ENCODE results near the gene MXRA8.
A peak's percentile ranks its signal among the peaks of the same experiment; 100 is the strongest.

The MXRA8 gene

GRCh38 chr1:1309251-1310108 is 48.9 kb downstream of the MXRA8 start:
- H3K4me1 ChIP-seq (ENCODE audit: insufficient read depth, low read length): peaks cover 46% of the 10 kb centered on the region
- peak overlapping the region; percentile 76 for H3K4me2 ChIP-seq (ENCODE audit: insufficient read depth, low read length)
- no peak overlapping the region for H2AFZ ChIP-seq (ENCODE audit: low read depth, low read length)
- ATAC-seq (ENCODE audit: insufficient read depth, low read depth) (no peak), DNase-seq (no peak)
- TF ChIP-seq, protein P1, sequence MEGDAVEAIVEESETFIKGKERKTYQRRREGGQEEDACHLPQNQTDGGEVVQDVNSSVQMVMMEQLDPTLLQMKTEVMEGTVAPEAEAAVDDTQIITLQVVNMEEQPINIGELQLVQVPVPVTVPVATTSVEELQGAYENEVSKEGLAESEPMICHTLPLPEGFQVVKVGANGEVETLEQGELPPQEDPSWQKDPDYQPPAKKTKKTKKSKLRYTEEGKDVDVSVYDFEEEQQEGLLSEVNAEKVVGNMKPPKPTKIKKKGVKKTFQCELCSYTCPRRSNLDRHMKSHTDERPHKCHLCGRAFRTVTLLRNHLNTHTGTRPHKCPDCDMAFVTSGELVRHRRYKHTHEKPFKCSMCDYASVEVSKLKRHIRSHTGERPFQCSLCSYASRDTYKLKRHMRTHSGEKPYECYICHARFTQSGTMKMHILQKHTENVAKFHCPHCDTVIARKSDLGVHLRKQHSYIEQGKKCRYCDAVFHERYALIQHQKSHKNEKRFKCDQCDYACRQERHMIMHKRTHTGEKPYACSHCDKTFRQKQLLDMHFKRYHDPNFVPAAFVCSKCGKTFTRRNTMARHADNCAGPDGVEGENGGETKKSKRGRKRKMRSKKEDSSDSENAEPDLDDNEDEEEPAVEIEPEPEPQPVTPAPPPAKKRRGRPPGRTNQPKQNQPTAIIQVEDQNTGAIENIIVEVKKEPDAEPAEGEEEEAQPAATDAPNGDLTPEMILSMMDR (IDR thresholded peaks at IDR 0.05; ENCODE audit: borderline replicate concordance, extremely low read depth, low read length, poor library complexity, severe bottlenecking): no peak
- no peak for TF ChIP-seq EZH2 (IDR thresholded peaks at IDR 0.05; ENCODE audit: borderline replicate concordance, low read depth, low read length, severe bottlenecking)
- peaks cover 64% of the 10 kb centered on the region for H4K20me1 ChIP-seq (ENCODE audit: insufficient read depth, low read length)
- peaks cover 77% of the 10 kb centered on the region for H3K79me2 ChIP-seq (ENCODE audit: insufficient read depth, low read length)
- H3K9ac ChIP-seq (ENCODE audit: low read depth, low read length): peak overlapping the region; percentile 96
- peaks cover 57% of the 10 kb centered on the region for H3K36me3 ChIP-seq (ENCODE audit: insufficient read depth, low read length)
- peak overlapping the region; percentile 79 for H3K27ac ChIP-seq (ENCODE audit: low read length)
- no peaks in the 10 kb centered on the region for H3K27me3 ChIP-seq (ENCODE audit: insufficient read depth, low read length, poor library complexity)
- peak overlapping the region; percentile 74 to 96 for H3K4me3 ChIP-seq (ENCODE audit: low read depth in 1 of 2, low read length in 2 of 2)
- H3K9me3 ChIP-seq (ENCODE audit: insufficient read depth, low read length, severe bottlenecking): no peaks in the 10 kb centered on the region

- peak overlapping the region; percentile 76 for H3K4me2 ChIP-seq (ENCODE audit: insufficient read depth, low read length)
- H3K27ac ChIP-seq (ENCODE audit: low read length): peak overlapping the region; percentile 79
- DNase-seq: no peak
- peaks cover 73% of the 10 kb centered on the region for H3K79me2 ChIP-seq (ENCODE audit: insufficient read depth, low read length)
- H3K27me3 ChIP-seq (ENCODE audit: insufficient read depth, low read length, poor library complexity): no peaks in the 10 kb centered on the region
- H2AFZ ChIP-seq (ENCODE audit: low read depth, low read length): peak overlapping the region; percentile 87
- TF ChIP-seq EZH2 (IDR thresholded peaks at IDR 0.05; ENCODE audit: borderline replicate concordance, low read depth, low read length, severe bottlenecking): no peak
- TF ChIP-seq, protein P1 (IDR thresholded peaks at IDR 0.05; ENCODE audit: borderline replicate concordance, extremely low read depth, low read length, poor library complexity, severe bottlenecking): no peak
- H3K9ac ChIP-seq (ENCODE audit: low read depth, low read length): peak overlapping the region; percentile 96
- peaks cover 60% of the 10 kb centered on the region for H4K20me1 ChIP-seq (ENCODE audit: insufficient read depth, low read length)
- H3K4me3 ChIP-seq (ENCODE audit: low read depth in 1 of 2, low read length in 2 of 2): peak overlapping the region; percentile 74 to 96
- H3K9me3 ChIP-seq (ENCODE audit: insufficient read depth, low read length, severe bottlenecking): no peaks in the 10 kb centered on the region
- H3K4me1 ChIP-seq (ENCODE audit: insufficient read depth, low read length): peaks cover 46% of the 10 kb centered on the region
- ATAC-seq (ENCODE audit: insufficient read depth, low read depth): no peak
- H3K36me3 ChIP-seq (ENCODE audit: insufficient read depth, low read length): peaks cover 50% of the 10 kb centered on the region
Observed at GRCh38 chr1:1308756-1309250, 49.6 kb downstream of the MXRA8 start.

DNA sequence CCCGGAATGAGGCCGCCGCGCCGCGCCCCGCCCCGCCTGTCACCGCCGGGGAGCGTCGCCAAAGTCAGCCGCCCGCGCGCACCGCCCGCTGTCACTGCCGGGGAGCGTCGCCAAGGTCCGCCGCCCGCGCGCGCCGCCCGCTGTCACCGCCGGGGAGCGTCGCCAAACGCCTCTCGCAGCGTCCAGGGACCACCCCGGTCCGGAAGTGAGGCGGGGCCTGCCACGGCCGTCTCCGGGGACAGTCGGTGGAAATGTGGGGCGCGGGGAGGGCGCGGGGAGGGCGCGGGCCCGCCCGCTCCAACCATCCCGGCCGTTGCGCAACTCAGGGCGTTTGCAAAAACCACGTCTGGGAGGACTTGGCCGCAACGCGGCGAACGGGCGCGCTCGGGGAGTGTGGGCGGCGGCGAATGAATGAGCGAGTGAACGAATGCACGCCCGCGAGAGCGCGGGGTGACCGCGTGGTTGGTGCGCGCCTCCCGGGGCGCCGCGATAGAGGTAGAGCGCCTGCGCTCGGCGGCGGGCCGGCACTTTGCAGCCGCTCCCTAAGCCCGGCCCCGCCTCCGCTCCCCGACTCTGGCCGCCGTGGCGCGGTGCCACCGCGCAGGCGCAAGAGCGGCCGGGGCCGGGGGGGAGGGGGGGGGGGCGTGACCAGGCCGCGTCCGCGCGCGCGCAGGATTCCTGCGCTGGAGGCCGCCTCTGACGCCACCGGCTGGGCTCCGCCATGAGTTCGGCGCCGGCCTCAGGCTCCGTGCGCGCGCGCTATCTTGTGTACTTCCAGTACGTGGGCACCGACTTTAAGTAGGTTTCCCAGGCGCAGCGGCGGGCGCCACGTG is 50.2 kb downstream of the MXRA8 start, which contains the start of the genes ACAP3 and PUSL1:
Gene ACAP3 (minus strand): TSS at position 8 of the 833 bp plus-strand sequence. CDS start 115 bp downstream, outside the sequence.
Gene PUSL1 (plus strand): TSS at position 675 of the 833 bp plus-strand sequence. CDS start 47 bp downstream, at position 722.
- peak within 1 kb of the TSS; percentile 86 for H3K27ac ChIP-seq (ENCODE audit: low read length)
- DNase-seq (peak; percentile 91), ATAC-seq (ENCODE audit: insufficient read depth, low read depth) (peak; percentile 72)
- TF ChIP-seq EZH2 (IDR thresholded peaks at IDR 0.05; ENCODE audit: borderline replicate concordance, low read depth, low read length, severe bottlenecking): no peak
- TF ChIP-seq, protein P1 (IDR thresholded peaks at IDR 0.05; ENCODE audit: borderline replicate concordance, extremely low read depth, low read length, poor library complexity, severe bottlenecking): no peak
- peak within 1 kb of the TSS; percentile 87 for H2AFZ ChIP-seq (ENCODE audit: low read depth, low read length)
- peaks cover 46% of the 10 kb centered on the region for H3K4me1 ChIP-seq (ENCODE audit: insufficient read depth, low read length)
- peak within 1 kb of the TSS; percentile 76 for H3K4me2 ChIP-seq (ENCODE audit: insufficient read depth, low read length)
- H3K9me3 ChIP-seq (ENCODE audit: insufficient read depth, low read length, severe bottlenecking): no peaks in the 10 kb centered on the region
- H3K4me3 ChIP-seq (ENCODE audit: low read depth in 1 of 2, low read length in 2 of 2): peak within 1 kb of the TSS; percentile 91 to 96
- H3K36me3 ChIP-seq (ENCODE audit: insufficient read depth, low read length): peaks cover 44% of the 10 kb centered on the region
- peaks cover 70% of the 10 kb centered on the region for H3K79me2 ChIP-seq (ENCODE audit: insufficient read depth, low read length)
- H4K20me1 ChIP-seq (ENCODE audit: insufficient read depth, low read length): peaks cover 57% of the 10 kb centered on the region
- H3K27me3 ChIP-seq (ENCODE audit: insufficient read depth, low read length, poor library complexity): no peaks in the 10 kb centered on the region
- H3K9ac ChIP-seq (ENCODE audit: low read depth, low read length): peak within 1 kb of the TSS; percentile 96

Data from DND-41 (cell line).